Activated CD8-positive, alpha-beta memory T cell treated with anti-CD3 and anti-CD28 coated beads, Interleukin-2, amount 50 U/mL, for 24 hours (primary cell): ENCODE measurements around the gene OR2C1.
A peak's percentile ranks its signal among the peaks of the same experiment; 100 is the strongest.

Experiments
- DNase-seq: peaks from one replicate; pipeline ENCODE4 v3.0.0-alpha.2; 2020; ENCODE audit errors: extremely low read depth

Gene OR2C1

DNA sequence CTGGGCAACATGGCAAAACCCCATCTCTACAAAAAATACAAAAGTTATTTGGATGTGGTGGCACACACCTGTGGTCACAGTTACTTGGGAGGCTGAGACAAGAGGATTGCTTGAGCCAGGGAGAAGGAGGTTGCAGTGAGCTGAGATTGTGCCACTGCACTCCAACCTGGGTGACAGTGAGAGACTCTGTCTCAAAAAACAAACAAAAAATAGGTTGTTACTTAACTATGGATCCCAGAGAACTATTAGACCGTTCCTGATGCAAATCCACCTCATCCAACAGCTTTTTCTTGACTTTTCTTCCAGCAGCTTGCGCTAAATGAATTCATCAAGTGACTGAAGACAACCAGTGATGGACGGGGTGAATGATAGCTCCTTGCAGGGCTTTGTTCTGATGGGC lies at the start of gene OR2C1:
OR2C1 (plus strand) TSS at position 301 of the 400 bp plus-strand sequence; CDS start at position 353, 52 bp downstream.
- no peak for DNase-seq

- DNase-seq: no peak
These were observed 49.6 kb upstream of the OR2C1 start for GRCh38 chr16:3306078-3306477.

GRCh38 chr16:3311496-3311895 lies 44.2 kb upstream of the OR2C1 start:
- DNase-seq: no peak

GRCh38 chr16:3317315-3317999 lies 38.2 kb upstream of the OR2C1 start:
- no peak for DNase-seq

- DNase-seq: no peak
These were observed 33.9 kb upstream of the OR2C1 start for GRCh38 chr16:3321816-3322215.

DNA sequence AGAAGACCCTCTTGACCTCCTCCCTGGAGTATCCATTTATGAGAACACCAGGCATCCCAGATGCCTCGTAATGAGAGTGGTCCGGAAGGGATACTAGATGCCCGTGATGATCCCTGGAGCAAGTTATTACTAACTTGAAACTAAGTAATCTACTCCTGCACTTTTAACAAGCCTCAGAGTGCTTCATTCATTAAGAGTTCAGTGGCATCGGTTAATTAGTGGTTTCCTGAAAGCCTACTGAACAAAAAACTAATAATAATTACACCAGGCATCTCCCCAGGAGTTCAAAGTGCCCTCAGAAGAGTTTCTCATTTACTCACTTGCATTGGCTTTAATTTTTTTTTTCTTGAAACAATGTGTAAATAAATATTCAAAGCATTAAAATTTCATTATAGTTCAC lies 28.2 kb upstream of the OR2C1 start:
- no peak for DNase-seq

- DNase-seq: no peak
These were observed 27.6 kb upstream of the OR2C1 start for GRCh38 chr16:3328104-3328503.

DNA sequence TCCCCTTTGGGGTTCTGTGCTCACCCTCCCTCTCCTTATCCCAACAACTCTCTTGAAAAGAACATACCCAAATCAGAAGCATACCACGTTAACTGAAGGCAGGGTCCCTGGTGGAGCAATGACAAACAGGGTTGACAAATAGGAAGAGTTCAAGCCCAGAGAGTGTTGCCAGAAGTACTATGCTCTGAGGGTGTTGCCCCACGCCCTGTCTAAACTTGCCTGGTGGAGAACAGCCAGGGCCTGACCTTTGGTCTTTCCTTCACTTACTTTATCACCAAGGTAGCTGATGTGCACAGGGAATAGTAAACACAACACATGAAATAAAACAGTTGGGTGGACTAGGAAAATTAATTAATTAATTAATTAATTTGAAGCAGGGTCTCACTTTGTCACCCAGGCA lies 27.0 kb upstream of the OR2C1 start:
- DNase-seq: no peak

GRCh38 chr16:3346041-3346440 lies 9.6 kb upstream of the OR2C1 start:
- no peak for DNase-seq

GRCh38 chr16:3347586-3347985 lies 8.1 kb upstream of the OR2C1 start:
- no peak for DNase-seq

DNA sequence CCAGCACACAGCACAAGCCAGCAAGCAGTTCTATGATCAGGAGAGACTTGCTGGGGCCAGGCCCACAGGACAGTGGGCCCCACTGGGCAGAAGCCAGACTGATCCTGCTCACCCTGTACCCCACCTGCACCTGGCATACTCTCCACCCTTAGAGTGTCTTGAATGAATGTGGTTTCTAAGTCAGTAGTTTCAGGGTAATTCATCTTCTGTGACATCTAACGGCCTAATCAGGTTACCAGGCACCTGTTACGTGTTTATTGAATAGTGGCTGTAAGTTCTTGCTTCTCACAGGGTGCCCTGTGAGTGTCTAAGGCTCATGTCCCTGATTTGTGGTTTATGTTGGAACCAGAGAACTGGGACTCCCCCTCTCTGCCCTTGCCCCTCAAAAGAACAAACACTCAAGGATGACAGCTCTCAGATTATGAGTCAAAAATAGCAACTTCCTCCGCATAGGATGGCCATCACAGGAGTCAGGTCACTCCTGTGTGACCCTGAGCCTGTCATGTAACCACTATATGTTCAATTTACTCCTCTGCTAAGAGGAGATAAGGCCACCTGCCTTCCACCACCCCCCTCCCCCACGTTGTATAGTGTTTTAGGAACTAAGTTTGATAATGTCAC lies 7.0 kb upstream of the OR2C1 start:
- DNase-seq: no peak

GRCh38 chr16:3349175-3349574 lies 6.5 kb upstream of the OR2C1 start:
- no peak for DNase-seq

DNA sequence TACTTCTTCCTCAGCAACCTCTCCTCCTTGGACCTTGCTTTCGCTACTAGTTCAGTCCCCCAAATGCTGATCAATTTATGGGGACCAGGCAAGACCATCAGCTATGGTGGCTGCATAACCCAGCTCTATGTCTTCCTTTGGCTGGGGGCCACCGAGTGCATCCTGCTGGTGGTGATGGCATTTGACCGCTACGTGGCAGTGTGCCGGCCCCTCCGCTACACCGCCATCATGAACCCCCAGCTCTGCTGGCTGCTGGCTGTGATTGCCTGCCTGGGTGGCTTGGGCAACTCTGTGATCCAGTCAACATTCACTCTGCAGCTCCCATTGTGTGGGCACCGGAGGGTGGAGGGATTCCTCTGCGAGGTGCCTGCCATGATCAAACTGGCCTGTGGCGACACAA lies 429 bp downstream of the OR2C1 start:
- DNase-seq: no peak

- DNase-seq: no peak
These were observed 3.2 kb downstream of the OR2C1 start for GRCh38 chr16:3358871-3359270.

DNA sequence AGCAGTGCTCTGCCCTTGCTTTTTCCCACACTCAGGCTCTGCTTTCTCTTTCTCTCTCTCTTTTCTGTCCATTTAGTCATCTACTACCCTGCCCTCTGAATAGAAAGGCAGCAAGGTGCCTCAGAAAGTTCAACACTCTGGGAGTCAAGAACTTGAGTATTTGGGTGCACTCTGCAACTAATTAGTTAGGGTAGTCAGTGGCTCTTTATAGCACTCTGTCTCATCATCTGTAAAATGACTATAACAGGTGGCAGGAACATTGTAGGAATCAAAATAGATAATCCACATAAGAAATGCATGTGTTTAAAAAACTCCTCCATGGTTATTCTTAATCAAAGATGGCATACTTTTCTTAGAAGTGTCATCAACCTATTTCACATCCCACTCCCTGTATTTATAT lies 7.2 kb downstream of the OR2C1 start:
- no peak for DNase-seq

DNA sequence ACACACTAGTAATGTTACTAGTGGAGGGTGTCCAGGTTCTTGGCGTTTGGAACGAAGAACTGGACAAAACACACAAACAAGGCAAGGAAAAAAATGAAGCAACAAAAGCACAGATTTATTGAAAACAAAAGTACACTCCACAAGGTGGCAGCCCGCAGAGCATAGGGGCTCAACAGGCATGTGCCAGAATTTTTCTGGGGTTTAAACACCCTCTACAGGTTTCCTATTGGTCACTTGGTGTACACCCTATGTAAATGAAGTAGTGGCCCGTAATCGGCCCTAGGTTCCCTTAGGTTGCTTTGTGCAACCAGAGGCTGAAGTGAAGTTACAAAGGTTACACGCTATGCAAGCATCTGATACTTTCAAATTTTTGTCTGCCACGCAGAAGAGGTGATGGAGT lies 8.1 kb downstream of the OR2C1 start:
- DNase-seq: no peak

- DNase-seq: peak; percentile 73
These were observed 9.2 kb downstream of the OR2C1 start for GRCh38 chr16:3364774-3365427.

- no peak for DNase-seq
These were observed 13.4 kb downstream of the OR2C1 start for GRCh38 chr16:3369073-3369472.

GRCh38 chr16:3375680-3376079 lies 20.0 kb downstream of the OR2C1 start:
- no peak for DNase-seq

GRCh38 chr16:3377917-3378316 lies 22.2 kb downstream of the OR2C1 start:
- DNase-seq: no peak

DNA sequence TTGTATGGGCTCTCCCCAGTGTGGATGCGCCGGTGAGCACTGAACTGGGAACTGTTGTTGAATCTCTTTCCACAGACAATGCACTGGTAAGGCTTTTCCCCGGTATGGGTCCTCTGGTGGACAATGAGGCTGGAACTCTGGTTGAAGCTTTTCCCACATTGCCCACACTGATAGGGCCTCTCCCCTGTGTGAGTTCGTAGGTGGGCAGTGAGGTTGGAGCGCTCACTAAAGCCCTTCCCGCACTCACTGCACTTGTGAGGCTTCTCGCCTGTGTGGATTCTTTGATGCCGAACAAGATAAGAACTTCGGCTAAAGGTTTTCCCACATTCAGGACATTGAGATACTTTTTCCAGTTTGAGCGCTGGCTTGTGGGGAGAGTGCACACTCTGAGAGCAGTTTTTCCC lies 27.4 kb downstream of the OR2C1 start:
- DNase-seq: no peak

GRCh38 chr16:3388325-3388724 lies 32.6 kb downstream of the OR2C1 start:
- DNase-seq: no peak

- no peak for DNase-seq
These were observed 34.1 kb downstream of the OR2C1 start for GRCh38 chr16:3389663-3390338.
